NCI-H2029 (cell line): ENCODE data around the gene SH3GL3.

ENCODE experiments used
- DNase-seq: peaks from one replicate; lab custom pipeline; 2025; lab: John Stamatoyannopoulos, UW

The SH3GL3 gene

GRCh38 chr15:83612898-83613635 lies 165.9 kb downstream of the SH3GL3 start:
- no peak for DNase-seq

- DNase-seq = peak; percentile 16
Observed at GRCh38 chr15:83613714-83614113, 166.6 kb downstream of the SH3GL3 start.

- no peak for DNase-seq
Observed at GRCh38 chr15:83616840-83617239, 169.7 kb downstream of the SH3GL3 start.

GRCh38 chr15:83626171-83626802 lies 179.1 kb downstream of the SH3GL3 start:
- DNase-seq = no peak

GRCh38 chr15:83631534-83631933 lies 184.4 kb downstream of the SH3GL3 start:
- no peak for DNase-seq

GRCh38 chr15:83643201-83643600 lies 196.1 kb downstream of the SH3GL3 start:
- no peak for DNase-seq

GRCh38 chr15:83644439-83644838 lies 197.3 kb downstream of the SH3GL3 start:
- no peak for DNase-seq

- DNase-seq = no peak
Observed at GRCh38 chr15:83650831-83651230, 203.7 kb downstream of the SH3GL3 start.

- peak; percentile 5 for DNase-seq
Observed at GRCh38 chr15:83651541-83651940, 204.4 kb downstream of the SH3GL3 start.

GRCh38 chr15:83652626-83653204 lies 205.6 kb downstream of the SH3GL3 start:
- DNase-seq = no peak

GRCh38 chr15:83653288-83653638 lies 206.1 kb downstream of the SH3GL3 start:
- no peak for DNase-seq

- DNase-seq = peak; percentile 21
Observed at GRCh38 chr15:83653639-83654378, 206.7 kb downstream of the SH3GL3 start, which contains the start of gene ADAMTSL3. TSS of gene ADAMTSL3 (plus strand) at chr15:83654123. CDS start at chr15:83655762, 1,639 bp downstream.

- no peak for DNase-seq
Observed at GRCh38 chr15:83654379-83655236, 207.5 kb downstream of the SH3GL3 start.

- no peak for DNase-seq
Observed at GRCh38 chr15:83655237-83655616, 208.1 kb downstream of the SH3GL3 start.

GRCh38 chr15:83656192-83656591 lies 209.1 kb downstream of the SH3GL3 start:
- no peak for DNase-seq

- DNase-seq = no peak
Observed at GRCh38 chr15:83656943-83657528, 209.9 kb downstream of the SH3GL3 start.

- no peak for DNase-seq
Observed at GRCh38 chr15:83657549-83657948, 210.4 kb downstream of the SH3GL3 start.

- peak; percentile 3 for DNase-seq
Observed at GRCh38 chr15:83658430-83659416, 211.6 kb downstream of the SH3GL3 start.

- no peak for DNase-seq
Observed at GRCh38 chr15:83659417-83659812, 212.3 kb downstream of the SH3GL3 start.

- no peak for DNase-seq
Observed at GRCh38 chr15:83665480-83665879, 218.3 kb downstream of the SH3GL3 start.
